Kidney (tissue), 14 donors: ENCODE measurements around the gene ARFIP1. TPM values are rescaled to one million over a fixed set of nuclear protein-coding genes. Genes with fewer than 3 reads are reported as not detected.

Experiments used
- DNase-seq, 5 donors: peaks; one replicate each; pipeline ENCODE4 v3.0.0-alpha.2; 2013 to 2020
- FAIRE-seq: peaks from 2 replicates; lab custom pipeline; 2012; peaks lifted over from hg19 to GRCh38; lab: Jason Lieb, UNC
- H3K27ac ChIP-seq, 2 donors: one replicate each; pipeline ENCODE4 v1.7.0; 2013; ENCODE audit warnings: low read depth in 2 of 2, low read length in 2 of 2, inconsistent platforms in 1 of 2
- H3K27me3 ChIP-seq: one replicate; pipeline ENCODE4 v1.7.1; 2013; ENCODE audit warnings: low read length, inconsistent platforms; ENCODE audit not compliant: control insufficient read depth, insufficient read depth
- H3K36me3 ChIP-seq, 3 donors: one replicate each; pipeline versions ENCODE4 v1.7.0 to v1.7.1; 2013; ENCODE audit warnings: low read length in 3 of 3, control low read depth in 1 of 3, inconsistent platforms in 1 of 3; ENCODE audit not compliant: insufficient read depth in 3 of 3, control insufficient read depth in 2 of 3
- H3K4me1 ChIP-seq, 3 donors: one replicate each; pipeline versions ENCODE4 v1.7.0 to v1.7.1; 2013; ENCODE audit warnings: low read length in 3 of 3, inconsistent platforms in 1 of 3, low read depth in 1 of 3; ENCODE audit not compliant: control insufficient read depth in 2 of 3, insufficient read depth in 2 of 3
- H3K4me3 ChIP-seq, 3 donors: one replicate each; pipeline versions ENCODE4 v1.7.0 to v1.8.1; 2013; ENCODE audit warnings: low read length in 3 of 3, control low read depth in 1 of 3, inconsistent platforms in 1 of 3
- H3K9ac ChIP-seq, 3 donors: one replicate each; pipeline versions ENCODE4 v1.7.0 to v1.7.1; 2013; ENCODE audit warnings: low read length in 3 of 3, control low read depth in 1 of 3, inconsistent platforms in 1 of 3
- H3K9me3 ChIP-seq, 3 donors: one replicate each; pipeline versions ENCODE4 v1.7.0 to v1.7.1; 2013; ENCODE audit warnings: low read length in 3 of 3, control low read depth in 1 of 3, inconsistent platforms in 1 of 3; ENCODE audit not compliant: control insufficient read depth in 2 of 3, insufficient read depth in 1 of 3
- intact Hi-C: fragments of 100-400 bp; cut with DNase I; formaldehyde crosslinking; loops from one replicate; pipeline ENCODE4 v1.11.1; 2022
- polyA plus RNA-seq: library from polyadenylated mRNA; stranded (reverse); fragments of 350-450 nt; fragmentation: Illumina TruSeq; extraction: RNeasy Lipid Tissue Mini Kit (QIAGEN cat#74804); gene quantifications from one replicate; pipeline ENCODE4 v1.2.3, GENCODE V29; 2014; ENCODE audit warnings: low read depth, low replicate concordance; ENCODE audit not compliant: insufficient read depth
- total RNA-seq: library from RNA; stranded (reverse); fragmentation: NEBNext Ultra II Directional; extraction: Animal tissue kit (Norgen Biotek cat#: 25700); gene quantifications from one replicate; pipeline ENCODE4 v1.2.1, GENCODE V29; 2021
- TF ChIP-seq, protein P1 (sequence below): IDR thresholded peaks from 3 replicates; pipeline ENCODE4 v1.5.1; 2012; ENCODE audit warnings: mild to moderate bottlenecking, moderate library complexity, borderline replicate concordance; ENCODE audit not compliant: insufficient read depth; ENCODE audit errors: extremely low read depth
- donor health status: control.
- donor health status: control.
- donor health status: control.
- donor health status: control.
- donor health status: control.
- donor health status: DM: yes; HTN: yes; CAD: no.
- donor health status: Normal renal cell carcinoma (clear cell type).

ARFIP1 gene
- total and polyA plus RNA-seq, 2 donors from 2014 or later: 23.2 to 39.1 TPM

DNA sequence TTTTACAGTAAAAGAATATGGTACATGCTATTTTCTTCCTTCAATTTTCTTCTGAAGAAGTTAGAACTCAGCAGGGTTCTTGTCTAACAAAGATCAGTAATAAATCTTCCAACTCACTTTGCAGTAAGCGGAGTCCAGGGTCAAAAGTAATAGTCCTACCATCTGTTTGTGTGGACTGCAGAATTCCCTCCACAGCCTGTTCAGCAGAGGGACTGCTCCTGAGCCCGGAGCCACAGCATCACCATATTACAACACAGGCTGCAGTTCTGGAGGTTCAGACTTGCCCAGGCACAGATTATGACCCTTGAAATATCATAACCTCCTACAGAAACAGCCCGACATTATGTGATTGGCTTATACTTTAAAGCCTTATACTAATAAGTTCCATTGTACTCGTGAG is 166.7 kb downstream of the ARFIP1 start:
- Histone ChIP-seq H3K4me1 (peaks cover 0 to 6% (median 3%) of the 10 kb centered on the region in 3 donors), H3K9ac (no peak overlapping the region), H3K36me3 (no peaks in the 10 kb centered on the region), H3K27ac (no peak overlapping the region), H3K4me3 (no peak overlapping the region), H3K27me3 (no peaks in the 10 kb centered on the region), H3K9me3 (no peaks in the 10 kb centered on the region)
- TF ChIP-seq, protein P1, sequence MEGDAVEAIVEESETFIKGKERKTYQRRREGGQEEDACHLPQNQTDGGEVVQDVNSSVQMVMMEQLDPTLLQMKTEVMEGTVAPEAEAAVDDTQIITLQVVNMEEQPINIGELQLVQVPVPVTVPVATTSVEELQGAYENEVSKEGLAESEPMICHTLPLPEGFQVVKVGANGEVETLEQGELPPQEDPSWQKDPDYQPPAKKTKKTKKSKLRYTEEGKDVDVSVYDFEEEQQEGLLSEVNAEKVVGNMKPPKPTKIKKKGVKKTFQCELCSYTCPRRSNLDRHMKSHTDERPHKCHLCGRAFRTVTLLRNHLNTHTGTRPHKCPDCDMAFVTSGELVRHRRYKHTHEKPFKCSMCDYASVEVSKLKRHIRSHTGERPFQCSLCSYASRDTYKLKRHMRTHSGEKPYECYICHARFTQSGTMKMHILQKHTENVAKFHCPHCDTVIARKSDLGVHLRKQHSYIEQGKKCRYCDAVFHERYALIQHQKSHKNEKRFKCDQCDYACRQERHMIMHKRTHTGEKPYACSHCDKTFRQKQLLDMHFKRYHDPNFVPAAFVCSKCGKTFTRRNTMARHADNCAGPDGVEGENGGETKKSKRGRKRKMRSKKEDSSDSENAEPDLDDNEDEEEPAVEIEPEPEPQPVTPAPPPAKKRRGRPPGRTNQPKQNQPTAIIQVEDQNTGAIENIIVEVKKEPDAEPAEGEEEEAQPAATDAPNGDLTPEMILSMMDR: no peak
- DNase-seq: no peak
- intact Hi-C loops: no loop called here
- FAIRE-seq: no peak

DNA sequence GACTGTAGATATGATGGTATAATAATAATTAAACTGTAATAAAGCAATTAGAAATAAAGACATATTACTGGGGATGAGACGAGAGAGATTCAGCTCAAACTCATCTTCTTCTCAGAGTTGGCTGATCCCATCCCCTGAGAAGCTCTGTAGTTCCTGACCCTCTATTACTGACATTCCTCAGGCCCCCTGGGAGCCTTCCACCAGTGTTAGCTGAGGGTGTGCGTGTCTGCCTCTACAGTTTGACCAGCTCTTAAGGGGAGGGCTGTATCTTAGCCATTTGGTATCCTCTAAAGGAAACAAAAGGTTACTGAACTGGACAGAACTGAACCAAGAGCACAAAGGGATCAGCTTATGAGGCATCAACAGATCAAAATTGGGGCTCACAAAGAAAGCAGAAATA is 167.6 kb downstream of the ARFIP1 start:
- DNase-seq: no peak
- intact Hi-C loops: no loop called here
- no peak for FAIRE-seq
- Histone ChIP-seq H3K4me1 (peaks cover 0 to 6% (median 3%) of the 10 kb centered on the region in 3 donors), H3K4me3 (no peak overlapping the region), H3K9ac (no peak overlapping the region), H3K36me3 (no peaks in the 10 kb centered on the region), H3K27me3 (no peaks in the 10 kb centered on the region), H3K27ac (no peak overlapping the region), H3K9me3 (no peaks in the 10 kb centered on the region)
- TF ChIP-seq, protein P1: no peak

DNA sequence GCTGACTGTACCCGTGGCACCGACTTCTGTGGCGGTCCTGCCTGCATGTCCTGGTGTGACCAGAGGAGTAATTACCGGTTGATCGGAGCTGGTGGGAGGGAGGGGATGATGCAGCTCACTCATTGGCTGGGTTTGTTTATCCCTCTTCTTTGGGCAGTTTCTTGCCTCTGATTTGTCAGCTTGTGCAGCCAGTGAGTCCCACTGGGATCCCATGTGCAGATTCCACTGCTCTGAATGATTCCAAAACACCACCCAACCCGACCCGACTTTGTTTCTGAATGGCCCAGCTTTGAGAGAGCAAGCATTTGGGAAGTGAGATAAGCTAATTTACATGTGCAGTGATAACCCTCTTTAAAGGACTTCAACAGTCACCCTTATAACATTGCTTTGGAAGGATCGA is 170.2 kb downstream of the ARFIP1 start:
- Histone ChIP-seq H3K4me1 (peaks cover 0 to 6% (median 3%) of the 10 kb centered on the region in 3 donors), H3K4me3 (no peak overlapping the region), H3K36me3 (no peaks in the 10 kb centered on the region), H3K27me3 (no peaks in the 10 kb centered on the region), H3K9ac (no peak overlapping the region), H3K9me3 (no peaks in the 10 kb centered on the region), H3K27ac (no peak overlapping the region)
- intact Hi-C loops: no loop called here
- DNase-seq (no peak), FAIRE-seq (no peak)
- TF ChIP-seq, protein P1: no peak
